NCI-H146 (cell line): ENCODE measurements around the gene PPM1L.
"Not testable (repeated sequence)": the region's sequence is repeated elsewhere in the genome, so short reads cannot be mapped to it uniquely, and the experiment has no call there.

Source experiments
- DNase-seq: peaks from one replicate; lab custom pipeline; 2025; lab: John Stamatoyannopoulos, UW

The PPM1L gene

GRCh38 chr3:160987982-160988964, 232.2 kb downstream of the PPM1L start:
- DNase-seq: no peak

- no peak for DNase-seq
These were observed 234.4 kb downstream of the PPM1L start for GRCh38 chr3:160990446-160990845.

- DNase-seq: no peak
These were observed 236.7 kb downstream of the PPM1L start for GRCh38 chr3:160992712-160993111.

- no peak for DNase-seq
These were observed 240.8 kb downstream of the PPM1L start for GRCh38 chr3:160996811-160997210.

- DNase-seq: no peak
These were observed 242.6 kb downstream of the PPM1L start for GRCh38 chr3:160998581-160998980.

GRCh38 chr3:160999274-160999673, 243.2 kb downstream of the PPM1L start:
- peak; percentile 54 for DNase-seq

GRCh38 chr3:161008086-161008485, 252.1 kb downstream of the PPM1L start:
- no peak for DNase-seq

- not testable (repeated sequence) for DNase-seq
These were observed 254.1 kb downstream of the PPM1L start for GRCh38 chr3:161010151-161010550.

- peak; percentile 76 for DNase-seq
These were observed 259.1 kb downstream of the PPM1L start for GRCh38 chr3:161014843-161015749.

GRCh38 chr3:161016417-161017313, 260.6 kb downstream of the PPM1L start:
- no peak for DNase-seq

- no peak for DNase-seq
These were observed 261.9 kb downstream of the PPM1L start for GRCh38 chr3:161017971-161018370.

- no peak for DNase-seq
These were observed 264.2 kb downstream of the PPM1L start for GRCh38 chr3:161020256-161020655.

GRCh38 chr3:161025911-161026310, 269.9 kb downstream of the PPM1L start:
- DNase-seq: no peak

- no peak for DNase-seq
These were observed 270.8 kb downstream of the PPM1L start for GRCh38 chr3:161026612-161027510.

- peak; percentile 58 for DNase-seq
These were observed 272.6 kb downstream of the PPM1L start for GRCh38 chr3:161028555-161029153.

GRCh38 chr3:161031134-161031533, 275.1 kb downstream of the PPM1L start:
- peak; percentile 19 for DNase-seq

- DNase-seq: not testable (repeated sequence)
These were observed 279.0 kb downstream of the PPM1L start for GRCh38 chr3:161034913-161035550.

GRCh38 chr3:161035711-161036110, 279.7 kb downstream of the PPM1L start:
- DNase-seq: no peak

- DNase-seq: no peak
These were observed 282.7 kb downstream of the PPM1L start for GRCh38 chr3:161038725-161039124.
